H9 (cell line): ENCODE data around the gene DTHD1. TPM values are rescaled to one million over a fixed set of nuclear protein-coding genes. Genes with fewer than 3 reads are reported as not detected.

Experiments used
- DNase-seq: peaks from one replicate; pipeline ENCODE4 v3.0.0-alpha.2; 2017
- H2AFZ ChIP-seq: one replicate; pipeline ENCODE4 v1.6.1; 2013; ENCODE audit warnings: mild to moderate bottlenecking, low read length, control low read depth, moderate library complexity
- H2AK5ac ChIP-seq: 2 replicates; pipeline ENCODE4 v1.6.1; 2013; ENCODE audit warnings: low read length, control low read depth, mixed read lengths; ENCODE audit not compliant: insufficient read length
- H2BK120ac ChIP-seq: one replicate; pipeline ENCODE4 v1.6.1; 2013; ENCODE audit warnings: low read depth, mild to moderate bottlenecking, low read length, control low read depth, inconsistent platforms; ENCODE audit not compliant: poor library complexity, severe bottlenecking
- H2BK12ac ChIP-seq: 2 replicates; pipeline ENCODE4 v1.6.1; 2013; ENCODE audit warnings: low read length, control low read depth, mixed read lengths, low read depth; ENCODE audit not compliant: insufficient read length
- H2BK15ac ChIP-seq: 2 replicates; pipeline ENCODE4 v1.6.1; 2013; ENCODE audit warnings: low read depth, low read length, control low read depth
- H2BK20ac ChIP-seq: one replicate; pipeline ENCODE4 v1.6.1; 2013; ENCODE audit warnings: low read depth, mild to moderate bottlenecking, low read length, control low read depth, inconsistent platforms; ENCODE audit not compliant: poor library complexity, severe bottlenecking
- H2BK5ac ChIP-seq: 2 replicates; pipeline ENCODE4 v1.6.1; 2013; ENCODE audit warnings: low read length, control low read depth, mixed read lengths; ENCODE audit not compliant: insufficient read length
- H3K14ac ChIP-seq: 2 replicates; pipeline ENCODE4 v1.6.1; 2013; ENCODE audit warnings: low read length, control low read depth; ENCODE audit not compliant: insufficient read depth
- H3K18ac ChIP-seq: 2 replicates; pipeline ENCODE4 v1.6.1; 2013; ENCODE audit warnings: low read depth, mild to moderate bottlenecking, mixed read lengths, low read length, control low read depth; ENCODE audit not compliant: insufficient read length
- H3K23ac ChIP-seq: 2 replicates; pipeline ENCODE4 v1.6.1; 2013; ENCODE audit warnings: low read length, control low read depth, mixed read lengths, low read depth; ENCODE audit not compliant: insufficient read length
- H3K23me2 ChIP-seq: 2 replicates; pipeline ENCODE4 v1.6.1; 2013; ENCODE audit warnings: low read depth, mild to moderate bottlenecking, mixed read lengths, low read length, control low read depth; ENCODE audit not compliant: insufficient read length, poor library complexity, severe bottlenecking
- H3K27ac ChIP-seq: 2 replicates; pipeline ENCODE4 v1.5.1; 2013; ENCODE audit warnings: low read length, control low read depth, mixed read lengths, low read depth; ENCODE audit not compliant: insufficient read length
- H3K27me3 ChIP-seq: 2 replicates; pipeline ENCODE4 v1.6.1; 2013; ENCODE audit warnings: low read length, control low read depth, inconsistent platforms; ENCODE audit not compliant: insufficient read depth
- H3K4ac ChIP-seq: 2 replicates; pipeline ENCODE4 v1.6.1; 2013; ENCODE audit warnings: low read depth, mild to moderate bottlenecking, control low read depth, inconsistent platforms, low read length, moderate library complexity
- H3K4me1 ChIP-seq: 2 replicates; pipeline ENCODE4 v1.6.1; 2013; ENCODE audit warnings: low read length, control low read depth, inconsistent platforms; ENCODE audit not compliant: insufficient read depth
- H3K4me2 ChIP-seq: 2 replicates; pipeline ENCODE4 v1.6.1; 2013; ENCODE audit warnings: low read length, control low read depth, mixed read lengths; ENCODE audit not compliant: insufficient read length, insufficient read depth
- H3K56ac ChIP-seq: 2 replicates; pipeline ENCODE4 v1.6.1; 2013; ENCODE audit warnings: low read depth, mild to moderate bottlenecking, mixed read lengths, low read length, control low read depth; ENCODE audit not compliant: insufficient read length
- H3K79me1 ChIP-seq: 2 replicates; pipeline ENCODE4 v1.6.1; 2013; ENCODE audit warnings: low read depth, mild to moderate bottlenecking, moderate library complexity, low read length, control low read depth, inconsistent platforms; ENCODE audit not compliant: insufficient read depth, poor library complexity, severe bottlenecking
- H3K79me2 ChIP-seq: 2 replicates; pipeline ENCODE4 v1.6.1; 2013; ENCODE audit warnings: low read length, control low read depth, inconsistent platforms; ENCODE audit not compliant: insufficient read depth
- H3K9ac ChIP-seq: 2 replicates; pipeline ENCODE4 v1.6.1; 2013; ENCODE audit warnings: low read length, control low read depth, mixed read lengths; ENCODE audit not compliant: insufficient read length; ENCODE audit errors: extremely low read depth
- H3K9me3 ChIP-seq: one replicate; pipeline ENCODE4 v1.6.1; 2013; ENCODE audit warnings: low read depth, low read length, inconsistent platforms; ENCODE audit not compliant: control insufficient read depth
- H3T11ph ChIP-seq: one replicate; pipeline ENCODE4 v1.6.1; 2013; ENCODE audit warnings: mild to moderate bottlenecking, low read length, control low read depth, inconsistent platforms
- H4K20me1 ChIP-seq: one replicate; pipeline ENCODE4 v1.6.1; 2013; ENCODE audit not compliant: control insufficient read depth, insufficient read length, insufficient read depth
- H4K5ac ChIP-seq: 2 replicates; pipeline ENCODE4 v1.6.1; 2013; ENCODE audit warnings: low read depth, mild to moderate bottlenecking, mixed read lengths, low read length, control low read depth; ENCODE audit not compliant: insufficient read length
- H4K8ac ChIP-seq: replicated peaks from 2 replicates; pipeline ENCODE4 v1.6.1; 2013; ENCODE audit warnings: low read length, control low read depth, mixed read lengths, low read depth; ENCODE audit not compliant: insufficient read length
- H4K91ac ChIP-seq: 2 replicates; pipeline ENCODE4 v1.6.1; 2013; ENCODE audit warnings: low read depth, mild to moderate bottlenecking, moderate library complexity, mixed read lengths, low read length, control low read depth; ENCODE audit not compliant: insufficient read length
- H3K27ac Mint-ChIP-seq, 3 experiments: 2 replicates in 2 of 3; 3 replicates in 1 of 3; pipeline ENCODE4 v1.8.0; 2020 to 2021; ENCODE audit warnings: mixed read lengths in 3 of 3, mild to moderate bottlenecking in 1 of 3, moderate library complexity in 1 of 3
- H3K27me3 Mint-ChIP-seq: 2 replicates; pipeline ENCODE4 v1.8.0; 2021; ENCODE audit warnings: low read depth, mild to moderate bottlenecking, moderate library complexity, mixed read lengths
- H3K36me3 Mint-ChIP-seq, 3 experiments: 2 replicates in 2 of 3; 3 replicates in 1 of 3; pipeline ENCODE4 v1.8.0; 2020 to 2021; ENCODE audit warnings: low read depth in 3 of 3, mixed read lengths in 3 of 3; ENCODE audit not compliant: insufficient read depth in 1 of 3
- H3K4me1 Mint-ChIP-seq, 2 experiments: 2 replicates each; pipeline ENCODE4 v1.8.0; 2020; ENCODE audit warnings: mixed read lengths in 2 of 2
- H3K4me3 Mint-ChIP-seq, 2 experiments: 2 replicates in 1 of 2; 3 replicates in 1 of 2; pipeline ENCODE4 v1.8.0; 2020 to 2021; ENCODE audit warnings: mild to moderate bottlenecking in 2 of 2, mixed read lengths in 2 of 2, moderate library complexity in 1 of 2
- H3K9me3 Mint-ChIP-seq, 2 experiments: 2 replicates in 1 of 2; 3 replicates in 1 of 2; pipeline ENCODE4 v1.8.0; 2020; ENCODE audit warnings: mild to moderate bottlenecking in 2 of 2, mixed read lengths in 2 of 2, moderate library complexity in 1 of 2
- WGBS: extraction: QIAGEN DNeasy Blood & Tissue Kit; methylation state at CpG from one replicate; pipeline ENCODE4 v1.1.7; 2013; ENCODE audit warnings: missing lambda C conversion rate, low lambda C conversion rate, mixed read lengths; ENCODE audit not compliant: insufficient read length; ENCODE audit errors: extremely low coverage; 5-methylcytosine and 5-hydroxymethylcytosine counted together
- long read RNA-seq: library from polyadenylated mRNA; unstranded; transcript quantifications from one replicate; pipeline ENCODE4 v2.0.0, GENCODE V29; 2020
- total RNA-seq: library from RNA; stranded (reverse); gene quantifications from 2 replicates; pipeline ENCODE4 v1.2.1, GENCODE V29; 2021
- TF ChIP-seq, protein P1 (sequence below): fragments of 200-600 bp; sonication (generic); conservative IDR thresholded peaks from 3 replicates; pipeline ENCODE4 v1.8.0; 2021; ENCODE audit warnings: antibody characterized with exemption, mild to moderate bottlenecking

DTHD1 gene
- total RNA-seq, result not detected in 2 replicates
- long read RNA-seq, result 0 reads

DNA sequence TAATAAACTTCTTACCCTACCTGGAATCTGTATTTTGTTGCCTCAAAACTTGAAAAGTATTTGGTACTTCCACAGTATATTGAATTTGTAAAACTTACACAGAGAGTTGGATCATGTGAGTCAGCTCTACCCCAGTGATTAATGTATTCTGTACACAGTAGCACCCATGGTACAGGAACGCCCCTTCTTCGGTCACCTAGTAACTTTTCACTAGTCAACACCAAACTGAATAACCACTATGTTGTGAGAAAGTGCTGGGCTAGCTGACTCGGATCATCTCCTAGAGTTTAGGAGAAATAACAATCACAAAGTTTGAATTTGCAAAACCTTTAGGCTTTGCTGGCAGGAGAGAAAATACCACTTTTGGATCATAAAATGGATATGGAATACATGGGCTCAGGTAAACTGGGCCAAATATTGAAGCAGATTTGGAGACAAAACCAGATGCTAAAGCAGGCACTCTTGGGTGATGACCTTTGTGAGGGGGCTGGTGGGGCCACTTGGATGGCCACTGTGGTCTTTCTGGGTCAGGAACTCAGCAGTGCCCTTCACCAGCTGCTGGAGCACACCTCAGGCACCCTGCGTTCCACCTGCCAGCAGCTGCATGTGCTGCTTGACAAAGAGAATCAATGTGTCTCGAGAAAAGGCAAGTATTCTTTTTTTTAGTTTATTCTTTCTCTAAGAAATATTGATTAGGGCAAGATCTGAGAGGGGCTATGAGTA, at the start of gene DTHD1:
Gene DTHD1 (plus strand): TSS at position 233 of the 723 bp plus-strand sequence. CDS start 143 bp downstream, at position 376.
- Histone ChIP-seq H2BK12ac (no peak within 1 kb of the TSS), H2BK15ac (no peak within 1 kb of the TSS), H3K27me3 (no peaks in the 10 kb centered on the region), H3K9ac (no peak within 1 kb of the TSS), H2BK120ac (no peak within 1 kb of the TSS), H3K27ac (no peak within 1 kb of the TSS), H3K4me2 (no peak within 1 kb of the TSS), H4K5ac (no peak within 1 kb of the TSS), H3K56ac (no peak within 1 kb of the TSS), H4K8ac (no peak within 1 kb of the TSS), H2BK5ac (no peak within 1 kb of the TSS), H3K4me1 (no peaks in the 10 kb centered on the region), H3K14ac (no peak within 1 kb of the TSS), H2BK20ac (no peak within 1 kb of the TSS), H4K91ac (no peak within 1 kb of the TSS), H3K23ac (no peak within 1 kb of the TSS), H3K9me3 (no peaks in the 10 kb centered on the region), H3K4ac (no peak within 1 kb of the TSS), H3K18ac (no peak within 1 kb of the TSS), H3T11ph (no peak within 1 kb of the TSS), H3K79me2 (no peaks in the 10 kb centered on the region), H2AFZ (no peak within 1 kb of the TSS), H3K79me1 (no peaks in the 10 kb centered on the region), H3K23me2 (no peaks in the 10 kb centered on the region), H2AK5ac (no peak within 1 kb of the TSS), H4K20me1 (no peaks in the 10 kb centered on the region)
- no CpG with 5 or more reads among the region's 5 CpGs for WGBS
- DNase-seq, result no peak
- Mint-ChIP-seq H3K27me3 (no peaks in the 10 kb centered on the region), H3K4me1 (peaks cover 6 to 8% of the 10 kb centered on the region in 2 experiments), H3K9me3 (no peaks in the 10 kb centered on the region), H3K4me3 (no peak within 1 kb of the TSS), H3K36me3 (no peaks in the 10 kb centered on the region), H3K27ac (peak within 1 kb of the TSS in 2 of 3 experiments; percentile 34 to 45; a peak in 3 of 7 replicates)
- TF ChIP-seq, protein P1, sequence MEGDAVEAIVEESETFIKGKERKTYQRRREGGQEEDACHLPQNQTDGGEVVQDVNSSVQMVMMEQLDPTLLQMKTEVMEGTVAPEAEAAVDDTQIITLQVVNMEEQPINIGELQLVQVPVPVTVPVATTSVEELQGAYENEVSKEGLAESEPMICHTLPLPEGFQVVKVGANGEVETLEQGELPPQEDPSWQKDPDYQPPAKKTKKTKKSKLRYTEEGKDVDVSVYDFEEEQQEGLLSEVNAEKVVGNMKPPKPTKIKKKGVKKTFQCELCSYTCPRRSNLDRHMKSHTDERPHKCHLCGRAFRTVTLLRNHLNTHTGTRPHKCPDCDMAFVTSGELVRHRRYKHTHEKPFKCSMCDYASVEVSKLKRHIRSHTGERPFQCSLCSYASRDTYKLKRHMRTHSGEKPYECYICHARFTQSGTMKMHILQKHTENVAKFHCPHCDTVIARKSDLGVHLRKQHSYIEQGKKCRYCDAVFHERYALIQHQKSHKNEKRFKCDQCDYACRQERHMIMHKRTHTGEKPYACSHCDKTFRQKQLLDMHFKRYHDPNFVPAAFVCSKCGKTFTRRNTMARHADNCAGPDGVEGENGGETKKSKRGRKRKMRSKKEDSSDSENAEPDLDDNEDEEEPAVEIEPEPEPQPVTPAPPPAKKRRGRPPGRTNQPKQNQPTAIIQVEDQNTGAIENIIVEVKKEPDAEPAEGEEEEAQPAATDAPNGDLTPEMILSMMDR, result no peak
